ENCODE results near the gene RYR3. TPM values are rescaled to one million over a fixed set of nuclear protein-coding genes. Genes with fewer than 3 reads are reported as not detected.

RYR3 gene
- total RNA-seq, 1 donor from 2014 or later: not detected

- H3K27me3 Mint-ChIP-seq: no peaks in the 10 kb centered on the region
- no peak overlapping the region for H3K27ac Mint-ChIP-seq
- H3K36me3 Mint-ChIP-seq (ENCODE audit: low read depth): peaks cover 41% of the 10 kb centered on the region
- CTCF ChIA-PET: no interaction called here
- no peak overlapping the region for H3K4me3 Mint-ChIP-seq
- intact Hi-C loops (cut with micrococcal nuclease): no loop called here
- TF ChIP-seq CTCF (IDR thresholded peaks at IDR 0.05): no peak
- DNase-seq (no peak), ATAC-seq (ENCODE audit: low read depth) (no peak)
- POLR2A ChIA-PET: no interaction called here
- no peaks in the 10 kb centered on the region for H3K4me1 Mint-ChIP-seq
- H3K9me3 Mint-ChIP-seq: no peaks in the 10 kb centered on the region
Observed at GRCh38 chr15:33866101-33866737, 555.5 kb downstream of the RYR3 start.

GRCh38 chr15:33871980-33872379 is 561.2 kb downstream of the RYR3 start:
- ATAC-seq (ENCODE audit: low read depth) (no peak), DNase-seq (no peak)
- Mint-ChIP-seq H3K9me3 (no peaks in the 10 kb centered on the region), H3K4me1 (peaks cover 3% of the 10 kb centered on the region), H3K36me3 (ENCODE audit: low read depth) (peaks cover 21% of the 10 kb centered on the region), H3K4me3 (no peak overlapping the region), H3K27ac (no peak overlapping the region), H3K27me3 (no peaks in the 10 kb centered on the region)
- no peak for TF ChIP-seq CTCF (IDR thresholded peaks at IDR 0.05)
- ChIA-PET CTCF (no interaction called here), POLR2A (no interaction called here)
- intact Hi-C loops (cut with micrococcal nuclease): no loop called here

- intact Hi-C loops (cut with micrococcal nuclease): no loop called here
- Mint-ChIP-seq H3K4me1 (peaks cover 3% of the 10 kb centered on the region), H3K4me3 (no peak overlapping the region), H3K27me3 (no peaks in the 10 kb centered on the region), H3K36me3 (ENCODE audit: low read depth) (peaks cover 15% of the 10 kb centered on the region), H3K27ac (no peak overlapping the region), H3K9me3 (no peaks in the 10 kb centered on the region)
- CTCF ChIA-PET: no interaction called here
- no peak for DNase-seq
- no peak for TF ChIP-seq CTCF (IDR thresholded peaks at IDR 0.05)
- POLR2A ChIA-PET: no interaction called here
- no peak for ATAC-seq (ENCODE audit: low read depth)
Observed at GRCh38 chr15:33872416-33873106, 561.8 kb downstream of the RYR3 start.

GRCh38 chr15:33874156-33874555 is 563.4 kb downstream of the RYR3 start:
- Mint-ChIP-seq H3K36me3 (ENCODE audit: low read depth) (peaks cover 12% of the 10 kb centered on the region), H3K9me3 (no peaks in the 10 kb centered on the region), H3K27me3 (no peaks in the 10 kb centered on the region), H3K4me1 (peaks cover 3% of the 10 kb centered on the region), H3K4me3 (no peak overlapping the region), H3K27ac (no peak overlapping the region)
- TF ChIP-seq CTCF (IDR thresholded peaks at IDR 0.05): no peak
- no peak for DNase-seq
- POLR2A ChIA-PET: no interaction called here
- intact Hi-C loops (cut with micrococcal nuclease): no loop called here
- CTCF ChIA-PET: no interaction called here
- no peak for ATAC-seq (ENCODE audit: low read depth)

- ChIA-PET CTCF (no interaction called here), POLR2A (no interaction called here)
- no peaks in the 10 kb centered on the region for H3K4me1 Mint-ChIP-seq
- peaks cover 6% of the 10 kb centered on the region for H3K36me3 Mint-ChIP-seq (ENCODE audit: low read depth)
- DNase-seq (no peak), ATAC-seq (ENCODE audit: low read depth) (no peak)
- no peak for TF ChIP-seq CTCF (IDR thresholded peaks at IDR 0.05)
- H3K27me3 Mint-ChIP-seq: no peaks in the 10 kb centered on the region
- no peak overlapping the region for H3K27ac Mint-ChIP-seq
- H3K9me3 Mint-ChIP-seq: peaks cover 5% of the 10 kb centered on the region
- no peak overlapping the region for H3K4me3 Mint-ChIP-seq
- intact Hi-C loops (cut with micrococcal nuclease): no loop called here
Observed at GRCh38 chr15:33882921-33883320, 572.2 kb downstream of the RYR3 start.

Measured in activated B cell treated with CpG ODN at 0.5 μM for 24 hours (primary cell).